IMR-90 (cell line): Measurements from ENCODE around the gene DNAJC3. TPM values are rescaled to one million over a fixed set of nuclear protein-coding genes. Genes with fewer than 3 reads are reported as not detected.

ENCODE experiments used
- ATAC-seq: fragments of 200-7000 bp; cut with Tn5 transposase; 2 replicates; pipeline ENCODE4 v1.9.1; 2020; ENCODE audit warnings: low read depth, mild to moderate bottlenecking, moderate library complexity
- BruUV-seq: library from RNA; stranded (reverse); fragments of 400-500 nt; replicated peaks from 2 replicates; lab custom pipeline; 2021; lab: Mats Ljungman, UMichigan
- CTCF ChIA-PET: fragments of 300-600 bp; formaldehyde crosslinking; extraction: SDS; loops from one replicate; lab custom pipeline; 2021; ENCODE audit warnings: antibody characterized with exemption; lab: Yijun Ruan, JAX
- POLR2A ChIA-PET: fragments of 300-600 bp; sonication (Branson Sonifier 250); formaldehyde crosslinking; loops from one replicate; lab custom pipeline; 2022; ENCODE audit warnings: antibody characterized with exemption; ENCODE audit not compliant: unreplicated experiment; lab: Charles Lee
- DNase-seq: peaks from one replicate; pipeline ENCODE4 v3.0.0; 2013
- H2AFZ ChIP-seq: replicated peaks from 2 replicates; pipeline ENCODE3; 2013; ENCODE audit warnings: low read length, mild to moderate bottlenecking; ENCODE audit not compliant: poor library complexity
- H2AK5ac ChIP-seq: 2 replicates; pipeline ENCODE4 v1.6.1; 2013; ENCODE audit warnings: low read depth, low read length, inconsistent platforms
- H2AK9ac ChIP-seq: replicated peaks from 2 replicates; pipeline ENCODE3; 2013; ENCODE audit warnings: mild to moderate bottlenecking, low read depth, low read length, moderate library complexity; ENCODE audit not compliant: poor library complexity
- H2BK120ac ChIP-seq: 2 replicates; pipeline ENCODE4 v1.6.1; 2013; ENCODE audit warnings: low read depth, low read length, inconsistent platforms
- H2BK15ac ChIP-seq: 3 replicates; pipeline ENCODE4 v1.6.1; 2013; ENCODE audit warnings: low read depth, low read length, inconsistent platforms
- H2BK20ac ChIP-seq: 2 replicates; pipeline ENCODE4 v1.6.1; 2013; ENCODE audit warnings: low read depth, mild to moderate bottlenecking, inconsistent platforms, low read length, moderate library complexity
- H2BK5ac ChIP-seq: 2 replicates; pipeline ENCODE4 v1.6.1; 2013; ENCODE audit warnings: mild to moderate bottlenecking, low read depth, low read length, inconsistent platforms; ENCODE audit not compliant: poor library complexity, severe bottlenecking
- H3K14ac ChIP-seq: replicated peaks from 2 replicates; pipeline ENCODE4 v1.6.1; 2013; ENCODE audit warnings: low read depth, low read length, inconsistent platforms
- H3K18ac ChIP-seq: 2 replicates; pipeline ENCODE4 v1.6.1; 2013; ENCODE audit warnings: low read depth, low read length, control low read depth
- H3K23ac ChIP-seq: 2 replicates; pipeline ENCODE4 v1.6.1; 2013; ENCODE audit warnings: low read depth, low read length, inconsistent platforms
- H3K27ac ChIP-seq: 2 replicates; pipeline ENCODE4 v1.5.1; 2013; ENCODE audit warnings: mild to moderate bottlenecking, control low read depth, low read length; ENCODE audit not compliant: insufficient read depth
- H3K27me3 ChIP-seq: 2 replicates; pipeline ENCODE4 v1.6.1; 2013; ENCODE audit warnings: low read length; ENCODE audit not compliant: control insufficient read depth, insufficient read depth
- H3K36me3 ChIP-seq: 2 replicates; pipeline ENCODE4 v1.6.1; 2013; ENCODE audit warnings: low read length, mixed read lengths; ENCODE audit not compliant: control insufficient read depth, insufficient read depth
- H3K4ac ChIP-seq: 2 replicates; pipeline ENCODE4 v1.6.1; 2013; ENCODE audit warnings: low read depth, low read length, inconsistent platforms
- H3K4me1 ChIP-seq: 2 replicates; pipeline ENCODE4 v1.6.1; 2013; ENCODE audit warnings: low read length, mixed read lengths; ENCODE audit not compliant: control insufficient read depth, insufficient read depth
- H3K4me2 ChIP-seq: 2 replicates; pipeline ENCODE4 v1.6.1; 2013; ENCODE audit warnings: low read depth, mild to moderate bottlenecking, control low read depth, low read length, moderate library complexity
- H3K4me3 ChIP-seq: 2 replicates; pipeline ENCODE4 v1.5.1; 2013; ENCODE audit warnings: low read depth, mild to moderate bottlenecking, control low read depth, low read length, moderate library complexity; ENCODE audit not compliant: insufficient read depth
- H3K56ac ChIP-seq: 2 replicates; pipeline ENCODE4 v1.6.1; 2013; ENCODE audit warnings: low read length, inconsistent platforms; ENCODE audit not compliant: insufficient read depth; ENCODE audit errors: extremely low read depth
- H3K79me1 ChIP-seq, 2 experiments: 2 replicates each; pipeline ENCODE4 v1.6.1; 2013; ENCODE audit warnings: low read length in 2 of 2, inconsistent platforms in 1 of 2, low read depth in 1 of 2
- H3K9ac ChIP-seq: 2 replicates; pipeline ENCODE4 v1.6.1; 2013; ENCODE audit warnings: low read depth, low read length, control low read depth
- H3K9me1 ChIP-seq: 2 replicates; pipeline ENCODE4 v1.6.1; 2013; ENCODE audit warnings: low read length, inconsistent platforms; ENCODE audit not compliant: insufficient read depth
- H3K9me3 ChIP-seq: 2 replicates; pipeline ENCODE4 v1.6.1; 2013; ENCODE audit warnings: low read length; ENCODE audit not compliant: control insufficient read depth, insufficient read depth
- H4K20me1 ChIP-seq: 2 replicates; pipeline ENCODE4 v1.6.1; 2013; ENCODE audit warnings: low read length, inconsistent platforms; ENCODE audit not compliant: insufficient read depth
- H4K5ac ChIP-seq: 2 replicates; pipeline ENCODE4 v1.6.1; 2013; ENCODE audit warnings: mild to moderate bottlenecking, low read depth, low read length, control low read depth
- H4K8ac ChIP-seq, 2 experiments: 2 replicates each; pipeline ENCODE4 v1.6.1; 2013; ENCODE audit warnings: low read depth in 2 of 2, low read length in 2 of 2, control low read depth in 1 of 2, inconsistent platforms in 1 of 2
- H4K91ac ChIP-seq: 2 replicates; pipeline ENCODE4 v1.6.1; 2013; ENCODE audit warnings: low read depth, low read length, inconsistent platforms; ENCODE audit not compliant: insufficient read depth
- BHLHE40 ChIP-seq: fragments of 150-350 bp; IDR thresholded peaks from 2 replicates; pipeline ENCODE4 v1.6.1; 2016; ENCODE audit warnings: mild to moderate bottlenecking, low read depth, low read length
- CEBPB ChIP-seq: IDR thresholded peaks from 2 replicates; pipeline ENCODE4 v1.6.1; 2012; ENCODE audit warnings: low read depth, low read length, improper control_type of control experiment
- CHD1 ChIP-seq: IDR thresholded peaks from 2 replicates; pipeline ENCODE4 v1.6.1; 2012; ENCODE audit warnings: low read depth, low read length, improper control_type of control experiment
- ELK1 ChIP-seq: fragments of 150-350 bp; IDR thresholded peaks from 2 replicates; pipeline ENCODE4 v1.6.1; 2016; ENCODE audit warnings: low read depth, mild to moderate bottlenecking, low read length, moderate library complexity, borderline replicate concordance
- FOS ChIP-seq: fragments of 150-350 bp; IDR thresholded peaks from 2 replicates; pipeline ENCODE4 v1.6.1; 2016; ENCODE audit warnings: low read depth, low read length
- MAFK ChIP-seq: IDR thresholded peaks from 2 replicates; pipeline ENCODE4 v1.6.1; 2012; ENCODE audit warnings: low read depth, low read length, improper control_type of control experiment
- MAZ ChIP-seq: IDR thresholded peaks from 2 replicates; pipeline ENCODE4 v1.6.1; 2012; ENCODE audit warnings: low read depth, mild to moderate bottlenecking, low read length, improper control_type of control experiment, moderate library complexity, borderline replicate concordance
- MXI1 ChIP-seq: IDR thresholded peaks from 2 replicates; pipeline ENCODE4 v1.6.1; 2012; ENCODE audit warnings: low read depth, mild to moderate bottlenecking, low read length, moderate library complexity, borderline replicate concordance
- NFE2L2 ChIP-seq: fragments of 150-350 bp; IDR thresholded peaks from 2 replicates; pipeline ENCODE4 v1.6.1; 2016; ENCODE audit warnings: low read depth, mild to moderate bottlenecking, low read length
- POLR2A ChIP-seq: IDR thresholded peaks from 2 replicates; pipeline ENCODE4 v1.6.1; 2012; ENCODE audit warnings: mild to moderate bottlenecking, low read depth, low read length
- RAD21 ChIP-seq: IDR thresholded peaks from 2 replicates; pipeline ENCODE4 v1.6.1; 2012; ENCODE audit warnings: low read length, improper control_type of control experiment
- RCOR1 ChIP-seq: IDR thresholded peaks from 2 replicates; pipeline ENCODE4 v1.6.1; 2012; ENCODE audit warnings: mild to moderate bottlenecking, low read length, improper control_type of control experiment; ENCODE audit not compliant: insufficient replicate concordance
- RFX5 ChIP-seq: IDR thresholded peaks from 2 replicates; pipeline ENCODE4 v1.8.0; 2012; ENCODE audit warnings: low read depth, mild to moderate bottlenecking, low read length, moderate library complexity
- SMC3 ChIP-seq: fragments of 150-350 bp; IDR thresholded peaks from 2 replicates; pipeline ENCODE4 v1.6.1; 2016; ENCODE audit warnings: low read depth, mild to moderate bottlenecking, antibody characterized with exemption, low read length, moderate library complexity
- WGBS, 2 experiments: methylation state at CpG; one replicate each; pipeline versions ENCODE4 v1.1.5 to v1.1.7; 2013; ENCODE audit warnings: missing lambda C conversion rate in 2 of 2; ENCODE audit not compliant: insufficient read length in 1 of 2; ENCODE audit errors: extremely low coverage in 2 of 2; 5-methylcytosine and 5-hydroxymethylcytosine counted together
- dilution Hi-C: fragments of 300-500 bp; cut with HindIII; formaldehyde crosslinking; loops from one replicate; pipeline ENCODE4 v1.14.3; 2018; ENCODE audit warnings: low sequenced_read_pairs; ENCODE audit not compliant: unreplicated experiment
- in situ Hi-C: fragments of 300-500 bp; cut with MboI; formaldehyde crosslinking; loops from 3 replicates; pipeline ENCODE4 v1.14.3; 2019; ENCODE audit warnings: low sequenced_read_pairs, inconsistent platforms, mixed read lengths
- intact Hi-C: fragments of 100-400 bp; cut with micrococcal nuclease; formaldehyde crosslinking; loops from 2 replicates; pipeline ENCODE4 v1.10.0; 2022
- polyA plus RNA-seq, 3 experiments: library from polyadenylated mRNA; depleted of rRNA; stranded (reverse); fragments of >200 nt; gene quantifications; 2 replicates each; pipeline ENCODE4 v1.2.3, GENCODE V29; 2012; ENCODE audit warnings: low replicate concordance in 1 of 3
- total RNA-seq: library from RNA; depleted of rRNA; stranded (reverse); fragments of >200 nt; gene quantifications from 2 replicates; pipeline ENCODE4 v1.2.3, GENCODE V29; 2012
- TF ChIP-seq, protein P1 (sequence below): fragments of 150-350 bp; IDR thresholded peaks from 2 replicates; pipeline ENCODE4 v1.6.1; 2017; ENCODE audit warnings: mild to moderate bottlenecking, antibody characterized with exemption, low read length, low read depth

DNAJC3 gene
- total and polyA plus RNA-seq, 2 of the 4 experiments (the other 2 are of a cell fraction): 10.7 to 28.5 TPM

GRCh38 chr13:95707442-95708390 is 30.8 kb downstream of the DNAJC3 start:
- H4K20me1 ChIP-seq: peaks cover 27% of the 10 kb centered on the region
- dilution Hi-C loops: no loop called here
- peaks cover 5% of the 10 kb centered on the region for H3K9me1 ChIP-seq
- no peak overlapping the region for H2BK5ac ChIP-seq
- no peak overlapping the region for H2AFZ ChIP-seq
- H2BK20ac ChIP-seq: no peak overlapping the region
- no peak overlapping the region for H4K5ac ChIP-seq
- 100% methylated on average over 2 of the region's 9 CpGs; no CpG with 5 or more reads in 1 of the 2 experiments for WGBS, 2 experiments
- CTCF ChIA-PET: interaction anchor here (0.6 kb wide), 1 partner anchor 449 kb away, joined by 4 read pairs; no protein-coding TSS in a partner anchor
- peaks cover 21 to 60% of the 10 kb centered on the region in 2 experiments for H3K79me1 ChIP-seq
- no peak overlapping the region for H3K4me3 ChIP-seq
- no peak overlapping the region for H4K91ac ChIP-seq
- in situ Hi-C loops: no loop called here
- ATAC-seq: no peak
- H3K56ac ChIP-seq: no peak overlapping the region
- no peak overlapping the region for H4K8ac ChIP-seq
- H2AK9ac ChIP-seq: no peak overlapping the region
- H3K23ac ChIP-seq: no peak overlapping the region
- no peak overlapping the region for H3K14ac ChIP-seq
- no peak overlapping the region for H2AK5ac ChIP-seq
- no peak overlapping the region for H3K4ac ChIP-seq
- no peaks in the 10 kb centered on the region for H3K9me3 ChIP-seq
- POLR2A ChIA-PET: no interaction called here
- intact Hi-C loops: no loop called here
- H3K9ac ChIP-seq: no peak overlapping the region
- no peak for DNase-seq
- H3K36me3 ChIP-seq: peaks cover 5% of the 10 kb centered on the region; the same call in 1 of the 2 replicates
- H3K27me3 ChIP-seq: no peaks in the 10 kb centered on the region
- H3K4me2 ChIP-seq: no peak overlapping the region
- peaks cover 2% of the 10 kb centered on the region; the same call in 1 of the 2 replicates for H3K4me1 ChIP-seq
- no peak overlapping the region for H3K27ac ChIP-seq
- H3K18ac ChIP-seq: no peak overlapping the region
- no peak overlapping the region for H2BK120ac ChIP-seq
- BruUV-seq: no TSS peak
- no peak overlapping the region for H2BK15ac ChIP-seq
- TF ChIP-seq POLR2A: no peak
- no peak for TF ChIP-seq MXI1
- TF ChIP-seq CHD1: no peak
- TF ChIP-seq SMC3: no peak
- no peak for TF ChIP-seq MAZ
- no peak for TF ChIP-seq RAD21
- TF ChIP-seq, protein P1, sequence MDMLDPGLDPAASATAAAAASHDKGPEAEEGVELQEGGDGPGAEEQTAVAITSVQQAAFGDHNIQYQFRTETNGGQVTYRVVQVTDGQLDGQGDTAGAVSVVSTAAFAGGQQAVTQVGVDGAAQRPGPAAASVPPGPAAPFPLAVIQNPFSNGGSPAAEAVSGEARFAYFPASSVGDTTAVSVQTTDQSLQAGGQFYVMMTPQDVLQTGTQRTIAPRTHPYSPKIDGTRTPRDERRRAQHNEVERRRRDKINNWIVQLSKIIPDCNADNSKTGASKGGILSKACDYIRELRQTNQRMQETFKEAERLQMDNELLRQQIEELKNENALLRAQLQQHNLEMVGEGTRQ: no peak
- no peak for TF ChIP-seq RCOR1
- no peak for TF ChIP-seq FOS
- TF ChIP-seq CEBPB: no peak
- TF ChIP-seq RFX5: no peak
- TF ChIP-seq BHLHE40: no peak
- no peak for TF ChIP-seq NFE2L2
- TF ChIP-seq ELK1: no peak
- no peak for TF ChIP-seq MAFK
